TTC549 (cell line): ENCODE measurements around the gene PAX2.

Experiments used
- FAIRE-seq: peaks from 2 replicates; lab custom pipeline; 2012; peaks lifted over from hg19 to GRCh38; lab: Jason Lieb, UNC

PAX2 gene

DNA sequence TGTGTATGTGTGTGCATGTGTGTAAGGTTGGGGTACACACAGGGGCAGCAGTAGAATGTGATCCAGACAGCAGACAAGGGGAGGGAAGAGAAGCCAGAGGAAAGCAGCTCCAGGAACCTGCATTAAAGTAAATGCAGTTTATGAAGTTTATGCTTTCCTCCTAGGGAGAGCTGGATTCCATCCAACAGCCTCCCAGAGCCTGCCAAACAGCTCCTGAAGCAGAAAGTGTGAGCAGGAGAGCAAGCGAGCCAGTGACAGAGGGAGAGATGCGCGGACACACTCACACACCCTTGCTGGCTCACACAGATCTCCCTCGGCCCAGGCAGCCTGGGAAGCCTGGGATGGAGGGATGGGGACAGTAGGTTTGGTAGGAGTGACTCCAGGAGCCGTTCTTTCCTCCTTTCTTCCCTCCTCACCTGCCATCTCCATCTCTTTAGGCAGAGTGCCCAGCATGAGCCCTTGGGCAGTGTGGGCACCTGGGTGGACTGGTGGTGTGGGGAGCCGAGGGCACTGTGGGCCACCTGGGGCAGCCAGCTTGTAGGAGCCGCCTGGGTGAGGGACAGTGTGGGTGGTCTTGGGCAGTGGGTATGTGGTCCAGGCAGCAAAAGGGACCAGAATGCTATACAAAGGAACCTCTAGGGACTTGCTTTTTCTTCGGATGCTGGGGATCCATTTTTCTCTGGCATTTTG lies 46.1 kb downstream of the PAX2 start:
- FAIRE-seq: no peak

DNA sequence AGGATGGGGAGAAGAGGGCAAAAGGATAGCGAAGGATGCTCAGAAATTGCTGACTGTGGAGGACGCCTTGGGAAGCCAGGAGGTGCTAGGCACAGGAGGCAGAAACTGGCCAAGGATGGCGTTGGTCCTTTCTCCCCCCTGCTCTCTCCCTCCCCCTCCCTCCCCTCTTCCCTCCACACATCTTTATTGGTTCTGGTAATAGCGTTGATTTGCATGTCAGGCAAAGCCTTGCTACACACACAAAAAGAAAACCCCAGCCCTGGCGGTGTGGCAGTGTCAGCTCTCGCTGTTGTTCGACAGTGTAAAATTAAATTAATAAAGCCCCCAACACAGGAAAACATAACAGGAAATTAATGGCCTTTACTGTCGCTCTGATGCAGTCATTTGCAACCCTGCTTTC lies 47.2 kb downstream of the PAX2 start:
- no peak for FAIRE-seq

DNA sequence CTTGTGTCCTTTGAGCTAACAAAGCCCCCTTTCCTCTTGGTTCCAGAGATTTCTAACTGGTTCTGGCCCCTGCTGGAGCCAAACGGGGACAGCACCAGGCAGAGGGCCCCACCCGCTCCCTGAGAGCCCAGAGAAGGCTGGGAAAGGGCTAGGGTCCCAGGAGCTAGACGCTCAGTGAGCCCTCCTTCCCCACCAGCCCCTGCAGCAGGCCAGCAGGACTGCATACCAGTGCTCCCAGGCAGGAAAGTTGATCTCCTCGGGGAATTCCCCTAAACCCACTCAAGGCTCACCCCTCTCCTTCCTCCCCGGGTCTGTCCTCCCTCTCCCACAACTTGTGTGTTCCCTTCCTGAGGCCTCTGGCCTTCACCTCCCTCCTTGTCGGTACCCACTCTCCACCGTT lies 47.7 kb downstream of the PAX2 start:
- FAIRE-seq: no peak

DNA sequence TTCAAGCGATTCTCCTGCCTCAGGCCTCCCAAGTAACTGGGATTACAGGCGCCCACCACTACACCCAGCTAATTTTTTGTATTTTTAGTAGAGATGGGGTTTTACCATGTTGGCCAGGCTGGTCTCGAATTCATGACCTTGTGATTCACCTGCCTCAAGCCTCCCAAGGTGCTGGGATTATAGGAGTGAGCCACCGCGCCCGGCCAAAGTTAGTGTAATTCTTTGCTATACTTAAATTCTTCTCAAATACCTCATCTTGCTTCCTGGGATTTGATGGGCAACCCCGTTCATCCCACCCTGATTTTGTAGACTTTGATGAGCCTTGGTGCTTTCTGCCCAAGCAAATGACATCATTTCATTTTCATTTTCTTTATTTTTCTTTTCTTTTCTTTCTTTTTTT lies 54.5 kb downstream of the PAX2 start:
- no peak for FAIRE-seq

DNA sequence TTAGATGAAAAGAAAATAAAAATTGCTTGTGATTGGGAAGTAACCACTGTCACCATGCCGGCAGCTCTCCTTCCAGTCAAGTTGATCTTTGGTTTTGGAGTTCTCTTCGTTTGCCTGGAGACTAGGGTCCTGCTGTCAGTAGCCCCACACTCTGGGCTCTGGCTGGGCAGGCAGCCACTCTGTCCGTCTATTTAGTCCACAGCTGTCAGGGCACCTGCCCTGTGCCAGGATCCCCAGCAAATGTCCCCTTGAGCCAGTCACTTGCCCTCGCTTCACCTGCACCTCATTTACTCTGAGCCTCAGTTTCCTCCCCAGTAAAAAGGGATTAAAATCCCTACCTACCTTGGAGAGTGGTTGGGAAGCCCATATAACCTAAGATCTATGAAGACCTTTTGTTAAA lies 55.5 kb downstream of the PAX2 start:
- no peak for FAIRE-seq

DNA sequence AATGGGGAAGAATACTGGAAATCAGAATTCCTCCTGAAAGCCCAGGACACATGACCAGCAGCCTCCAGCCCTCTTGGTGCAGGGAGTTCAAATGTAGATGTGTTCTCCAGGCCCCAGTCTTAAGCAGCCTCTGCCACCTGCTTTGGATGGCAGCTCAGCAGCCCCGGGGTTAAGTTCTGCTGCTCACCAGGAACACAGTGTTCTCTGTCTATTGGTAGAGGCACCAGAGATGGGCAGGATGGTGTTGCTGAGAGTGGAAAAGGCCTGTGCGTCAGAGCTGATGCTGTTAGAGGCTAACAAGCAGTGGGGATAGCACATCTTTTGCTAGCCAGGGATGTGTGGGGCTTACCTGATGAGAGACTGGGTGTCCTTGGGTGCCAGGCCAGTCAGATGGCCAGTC lies 56.8 kb downstream of the PAX2 start:
- no peak for FAIRE-seq

DNA sequence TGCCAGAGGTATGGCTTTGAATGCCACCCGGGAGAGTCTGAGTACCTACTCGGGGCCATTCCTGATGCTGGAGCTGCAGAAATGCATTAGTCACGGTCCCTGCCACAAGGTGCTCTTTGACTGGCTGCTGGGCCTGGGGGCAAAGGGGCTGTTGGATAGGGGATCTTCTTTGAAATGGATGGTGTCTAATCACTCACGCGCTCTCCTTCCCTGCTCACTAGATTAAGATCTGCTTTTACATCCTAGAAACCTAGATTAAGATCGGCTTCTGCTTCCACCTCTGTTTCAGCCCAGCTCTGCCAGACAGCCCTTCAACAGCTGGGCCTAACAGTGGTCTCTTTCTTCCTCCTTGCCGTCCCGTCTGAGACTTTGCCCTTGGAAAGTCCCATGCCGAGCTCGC lies 57.2 kb downstream of the PAX2 start:
- no peak for FAIRE-seq

DNA sequence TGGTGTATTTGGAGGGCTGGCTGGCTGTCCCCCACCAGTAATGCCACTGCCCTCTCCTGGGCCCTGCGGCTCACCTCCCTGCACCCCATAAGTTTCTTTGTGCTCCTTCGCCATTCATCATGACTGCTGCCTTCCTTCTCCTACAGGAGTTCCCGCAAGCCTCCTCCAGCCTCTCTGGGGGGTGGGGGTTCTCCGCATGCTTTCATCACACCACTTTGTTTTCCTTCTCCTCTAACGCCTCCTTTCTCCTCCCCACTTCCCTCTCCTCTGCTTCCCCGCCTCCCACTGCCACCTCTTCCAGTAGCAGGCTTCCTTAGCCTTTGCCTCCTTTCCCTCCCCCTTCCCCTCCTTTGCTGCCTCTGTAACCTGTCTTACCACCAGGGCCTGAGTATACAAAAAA lies 58.1 kb downstream of the PAX2 start:
- no peak for FAIRE-seq

DNA sequence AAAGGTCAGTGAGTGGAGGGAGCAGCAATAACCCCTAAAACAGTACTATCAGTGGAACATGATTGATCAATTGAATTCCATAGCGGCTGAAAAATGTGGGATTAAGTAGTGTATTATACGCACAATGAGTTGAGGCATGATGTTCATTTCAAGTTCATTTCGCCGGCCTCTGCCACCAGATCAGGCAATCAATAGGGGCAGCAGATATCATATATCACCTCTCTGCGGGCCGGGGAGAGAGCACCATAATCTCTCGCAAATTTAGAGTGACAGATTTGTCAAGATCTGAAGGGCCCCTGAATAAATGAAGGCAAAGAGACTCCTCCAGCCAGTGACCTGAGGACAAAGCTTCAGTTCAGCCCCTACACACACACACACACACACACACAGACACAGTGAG lies 58.5 kb downstream of the PAX2 start:
- FAIRE-seq: no peak

DNA sequence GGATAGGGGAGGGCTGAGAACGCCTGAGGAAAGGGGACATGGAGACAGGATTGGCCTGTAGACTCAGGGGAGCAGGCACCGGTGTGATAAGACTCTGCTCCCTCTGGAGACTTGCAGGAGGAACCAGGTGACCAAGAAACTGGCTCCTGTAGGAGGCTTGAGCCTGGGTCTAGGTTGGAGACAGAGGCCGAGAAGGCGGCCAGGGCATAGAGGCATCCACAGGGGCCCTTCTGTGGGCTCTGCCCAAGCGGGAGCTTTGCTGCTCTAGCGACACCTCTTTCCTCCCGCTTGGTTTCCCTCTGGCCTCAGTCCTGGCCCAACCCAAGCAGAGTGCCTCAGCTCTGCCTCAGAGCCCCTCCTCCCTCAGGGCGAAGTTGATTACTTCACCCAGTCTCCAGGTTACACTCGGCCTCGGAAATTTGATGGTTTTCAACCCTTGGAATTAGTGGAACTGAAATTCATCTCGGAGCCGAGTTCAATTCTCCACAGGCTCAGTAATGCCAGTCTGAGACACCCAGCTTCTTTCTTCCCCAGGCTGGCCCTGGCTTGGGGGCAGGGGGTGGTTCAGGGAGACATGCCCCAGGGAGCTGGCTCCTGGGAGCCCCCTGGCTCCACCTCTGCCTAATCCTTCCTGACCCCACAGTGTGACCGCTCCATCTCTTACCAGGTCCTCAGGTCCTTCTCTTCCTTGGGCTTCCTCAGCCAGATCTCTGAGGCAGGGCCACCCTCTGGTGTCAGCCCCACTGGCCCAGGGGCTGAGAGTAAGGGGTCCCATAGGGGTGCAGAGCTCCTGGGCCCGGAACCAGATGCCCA lies 60.4 kb downstream of the PAX2 start:
- no peak for FAIRE-seq

DNA sequence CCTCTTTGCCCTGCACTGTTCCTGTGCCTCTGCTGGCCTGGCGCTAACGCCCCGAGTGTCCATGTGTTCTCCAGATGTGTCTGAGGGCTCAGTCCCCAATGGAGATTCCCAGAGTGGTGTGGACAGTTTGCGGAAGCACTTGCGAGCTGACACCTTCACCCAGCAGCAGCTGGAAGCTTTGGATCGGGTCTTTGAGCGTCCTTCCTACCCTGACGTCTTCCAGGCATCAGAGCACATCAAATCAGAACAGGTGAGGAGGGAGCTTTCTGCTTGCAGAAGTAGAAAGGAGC lies 60.9 kb downstream of the PAX2 start:
- no peak for FAIRE-seq

DNA sequence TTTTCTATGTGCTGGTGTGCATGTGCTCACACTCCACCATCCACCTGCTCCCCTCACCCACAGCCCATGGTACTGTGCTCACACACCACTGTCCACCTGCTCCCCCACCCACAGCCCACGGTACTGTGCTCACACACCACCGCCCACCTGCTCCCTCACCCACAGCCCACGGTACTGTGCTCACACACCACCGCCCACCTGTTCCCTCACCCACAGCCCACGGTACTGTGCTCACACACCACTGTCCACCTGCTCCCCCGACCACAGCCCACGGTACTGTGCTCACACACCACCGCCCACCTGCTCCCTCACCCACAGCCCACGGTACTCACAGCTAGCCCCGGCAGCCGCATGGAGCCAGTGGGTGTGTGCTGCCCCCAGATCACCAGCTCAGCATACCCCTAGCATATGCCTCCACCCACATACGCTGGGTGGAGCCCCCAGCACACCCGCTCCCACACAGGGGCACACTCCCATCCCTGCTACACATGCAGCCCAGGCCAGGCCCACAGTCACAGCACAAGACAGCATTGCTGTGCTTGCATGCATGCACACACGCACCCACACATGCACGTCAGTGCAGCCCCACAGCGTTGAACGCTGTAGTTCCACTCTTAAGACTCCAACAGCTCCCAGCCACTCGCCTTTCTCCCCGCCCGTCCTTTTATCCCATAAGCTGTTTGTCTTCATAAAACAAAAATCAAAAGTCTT lies 62.0 kb downstream of the PAX2 start:
- no peak for FAIRE-seq

DNA sequence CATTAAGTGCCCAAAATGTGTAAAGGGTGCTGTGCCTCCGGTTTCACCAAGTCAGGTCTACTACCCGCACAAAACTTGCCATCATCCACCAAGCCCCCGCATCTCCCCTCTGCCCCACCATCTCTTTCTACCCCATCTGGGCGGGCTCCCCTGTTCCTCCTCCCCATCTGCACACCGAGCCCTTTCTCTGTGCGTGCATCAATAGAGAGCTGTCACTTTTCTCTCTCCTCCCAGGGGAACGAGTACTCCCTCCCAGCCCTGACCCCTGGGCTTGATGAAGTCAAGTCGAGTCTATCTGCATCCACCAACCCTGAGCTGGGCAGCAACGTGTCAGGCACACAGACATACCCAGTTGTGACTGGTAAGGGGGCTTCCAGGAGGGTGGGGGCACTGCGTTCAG lies 63.5 kb downstream of the PAX2 start:
- FAIRE-seq: no peak

DNA sequence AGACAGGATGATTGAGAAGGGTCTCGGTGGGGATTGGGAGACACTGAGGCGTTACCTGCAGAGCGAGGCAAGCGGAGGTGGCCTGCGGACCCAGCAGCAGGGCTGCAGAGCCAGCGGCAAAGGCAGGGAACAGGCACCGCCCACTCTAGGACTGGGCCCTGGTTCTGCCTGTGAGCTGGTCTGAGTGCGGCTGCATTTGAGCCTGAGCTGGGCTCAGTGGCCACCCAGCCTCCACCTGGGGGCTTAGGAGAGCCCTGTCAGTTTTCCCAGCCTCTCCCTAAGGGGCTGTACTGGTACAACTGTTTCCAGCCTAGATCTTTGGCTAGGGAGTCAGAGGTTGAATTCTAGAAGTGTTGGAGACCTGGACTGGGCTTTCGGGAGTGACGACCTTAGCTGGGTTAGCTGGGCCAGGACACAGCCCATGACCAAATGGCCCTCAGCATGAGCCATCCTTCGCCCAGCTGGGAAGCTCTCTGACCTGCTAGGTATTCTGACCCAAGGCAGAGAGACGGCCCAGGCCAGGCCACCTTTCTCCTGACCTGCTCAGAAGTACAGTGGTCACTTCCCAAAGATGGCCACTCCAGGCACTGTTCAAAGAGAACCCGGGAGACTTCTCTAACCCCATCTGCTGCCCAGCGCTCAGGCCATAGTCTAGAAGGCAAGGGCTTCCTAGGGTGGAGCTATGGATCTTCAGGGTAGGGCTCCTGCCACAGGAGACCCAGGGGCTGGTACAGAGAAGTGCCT lies 64.9 kb downstream of the PAX2 start:
- FAIRE-seq: no peak

DNA sequence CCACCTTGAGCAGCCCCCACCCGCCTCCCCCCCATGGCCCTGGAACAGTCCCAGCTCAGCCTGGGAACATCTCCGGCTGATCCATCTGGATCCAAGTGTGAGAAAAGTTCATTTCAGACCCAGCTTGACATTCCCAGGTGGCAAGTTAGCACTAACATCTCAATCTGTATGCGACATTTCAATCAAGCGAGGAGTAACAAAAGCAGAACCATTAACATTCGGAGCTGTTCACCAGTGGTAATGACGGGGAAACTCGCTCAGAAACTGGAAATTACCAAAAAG lies 65.4 kb downstream of the PAX2 start:
- no peak for FAIRE-seq

DNA sequence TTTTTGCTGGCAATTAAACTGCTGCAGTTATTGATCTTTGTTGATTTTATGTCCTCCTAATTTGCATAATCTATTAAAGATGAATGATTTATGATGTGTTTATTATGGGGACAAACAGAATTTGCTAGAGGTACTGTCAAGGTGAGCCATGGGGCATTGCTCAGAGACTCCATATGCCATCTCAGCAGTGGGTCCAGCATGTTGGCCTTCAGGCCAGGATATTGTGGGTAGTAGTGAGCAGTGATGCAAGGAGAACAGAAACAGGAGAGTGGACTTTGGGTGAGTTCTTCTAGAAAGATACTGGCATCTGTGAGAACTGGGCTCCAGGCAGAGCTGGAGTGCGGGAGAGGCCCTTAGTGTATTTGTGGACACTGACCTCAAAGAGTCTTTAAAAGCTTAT lies 65.9 kb downstream of the PAX2 start:
- FAIRE-seq: no peak

DNA sequence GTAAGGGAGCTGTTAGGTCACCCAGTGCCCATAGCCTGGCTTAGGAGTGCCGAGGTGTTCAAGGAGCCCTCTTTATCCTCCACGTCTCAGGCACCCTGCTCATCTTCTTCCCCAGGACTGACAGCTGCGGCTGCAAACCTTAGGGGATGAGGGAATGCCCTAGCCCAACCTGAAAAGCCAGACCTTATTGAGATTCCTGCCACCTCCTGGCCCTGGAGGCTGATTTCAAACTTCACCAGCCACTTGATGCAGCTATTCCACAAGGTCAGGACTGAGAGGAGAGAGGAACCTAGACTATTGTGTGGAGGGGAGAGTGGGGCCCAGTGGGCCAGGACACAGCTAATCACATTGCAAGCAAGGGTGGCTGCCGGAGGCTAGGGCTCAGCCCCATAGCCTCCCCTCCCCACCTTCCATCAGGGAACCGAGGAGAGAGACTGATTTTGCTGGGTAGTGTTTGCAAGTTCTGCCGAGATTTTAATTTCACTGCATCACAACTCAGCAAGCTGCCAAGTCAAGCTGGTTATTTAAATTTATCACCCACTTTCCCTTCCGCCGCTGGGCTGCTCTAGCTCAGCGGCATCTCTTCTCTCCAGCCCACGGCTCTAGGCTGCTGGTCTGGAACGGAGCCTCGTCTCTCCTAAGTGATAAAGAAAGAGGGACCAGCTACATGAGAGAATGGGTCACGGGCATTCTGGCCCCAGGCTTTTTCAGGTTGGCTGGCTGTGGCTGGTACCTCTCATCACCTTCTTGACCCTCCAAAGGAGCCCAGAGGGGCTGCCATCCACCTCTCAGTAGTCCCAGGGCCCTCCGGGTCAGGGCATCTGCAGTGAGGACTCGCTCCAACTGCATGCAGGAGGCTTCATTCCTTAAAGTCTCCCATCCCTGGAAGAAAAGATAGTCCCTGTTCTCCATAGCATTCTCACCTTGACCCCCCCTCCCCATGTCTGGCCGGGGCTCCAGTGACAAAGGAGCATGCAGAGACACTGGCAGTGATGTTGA lies 66.7 kb downstream of the PAX2 start:
- no peak for FAIRE-seq

DNA sequence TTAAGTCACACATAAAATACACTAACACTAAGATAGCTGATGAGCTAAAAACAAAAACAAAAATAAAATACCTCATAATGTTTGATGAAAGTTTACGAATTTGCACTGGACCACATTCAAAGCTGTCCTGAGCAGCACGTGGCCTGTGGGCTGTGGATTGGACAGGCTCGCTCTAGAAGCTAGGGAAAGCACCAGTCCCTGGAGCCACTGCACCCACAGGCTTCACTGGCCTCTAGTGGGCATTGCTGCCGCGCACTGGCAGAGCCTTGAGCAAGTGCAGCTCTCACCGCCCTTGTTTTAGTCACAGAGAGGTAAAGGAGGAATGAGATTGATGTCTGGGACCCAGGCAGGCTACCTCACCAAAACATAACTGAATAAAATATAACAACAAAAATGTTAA lies 67.6 kb downstream of the PAX2 start:
- FAIRE-seq: no peak

DNA sequence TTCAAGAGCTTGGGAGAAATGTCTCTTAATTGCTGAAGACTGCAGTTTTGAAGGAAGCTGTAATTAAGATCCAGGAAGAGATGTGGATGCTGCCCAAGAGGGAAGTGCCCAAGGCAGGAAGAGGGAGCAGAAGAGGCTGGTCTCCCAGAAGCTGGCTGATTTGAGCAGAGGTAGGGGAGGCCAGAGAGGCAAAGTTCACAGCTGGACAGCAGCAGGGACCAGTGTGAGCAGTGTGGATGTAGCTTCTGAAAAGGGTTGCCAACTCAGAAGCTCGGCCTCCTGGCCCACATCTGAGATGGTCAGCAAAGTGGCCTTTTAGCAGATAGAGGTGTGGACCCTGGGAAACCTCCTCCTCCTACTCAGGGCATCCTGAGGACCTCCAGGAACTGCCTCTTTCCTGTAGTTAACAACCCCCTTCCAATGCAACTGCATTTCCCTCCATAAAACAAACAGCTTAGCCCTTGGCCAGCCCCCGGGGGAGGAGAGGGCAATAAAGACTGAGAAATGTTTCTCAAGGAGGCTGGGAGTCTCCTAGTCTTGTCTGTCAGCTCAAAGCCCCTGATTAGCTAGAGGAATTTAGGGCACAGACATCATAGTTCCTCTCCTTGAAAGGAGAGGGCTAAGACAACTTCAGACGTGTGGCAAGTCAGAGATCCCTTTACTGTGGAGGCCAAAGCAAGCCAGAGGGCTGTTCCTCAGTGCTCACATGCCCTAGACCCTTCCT lies 69.5 kb downstream of the PAX2 start:
- no peak for FAIRE-seq

DNA sequence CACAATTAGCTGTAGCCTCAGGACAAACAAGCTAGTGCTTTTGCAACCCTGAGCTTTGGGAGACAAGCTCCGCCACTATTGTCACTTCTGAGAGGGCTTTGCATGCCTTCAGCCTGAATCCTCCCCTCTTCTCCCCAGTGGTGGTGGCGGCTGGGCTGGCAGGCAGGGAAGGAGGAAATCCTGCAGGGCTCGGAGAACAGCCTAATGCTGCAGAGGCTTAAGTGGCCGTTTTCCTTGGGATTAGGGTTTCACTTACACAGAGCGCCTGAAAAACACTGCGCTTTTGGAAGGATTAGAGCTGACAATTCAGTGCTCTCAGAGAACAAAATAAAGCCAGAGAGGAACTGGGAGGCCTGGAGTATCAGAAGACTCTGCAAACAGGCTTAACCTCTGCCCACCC lies 71.3 kb downstream of the PAX2 start:
- FAIRE-seq: no peak

DNA sequence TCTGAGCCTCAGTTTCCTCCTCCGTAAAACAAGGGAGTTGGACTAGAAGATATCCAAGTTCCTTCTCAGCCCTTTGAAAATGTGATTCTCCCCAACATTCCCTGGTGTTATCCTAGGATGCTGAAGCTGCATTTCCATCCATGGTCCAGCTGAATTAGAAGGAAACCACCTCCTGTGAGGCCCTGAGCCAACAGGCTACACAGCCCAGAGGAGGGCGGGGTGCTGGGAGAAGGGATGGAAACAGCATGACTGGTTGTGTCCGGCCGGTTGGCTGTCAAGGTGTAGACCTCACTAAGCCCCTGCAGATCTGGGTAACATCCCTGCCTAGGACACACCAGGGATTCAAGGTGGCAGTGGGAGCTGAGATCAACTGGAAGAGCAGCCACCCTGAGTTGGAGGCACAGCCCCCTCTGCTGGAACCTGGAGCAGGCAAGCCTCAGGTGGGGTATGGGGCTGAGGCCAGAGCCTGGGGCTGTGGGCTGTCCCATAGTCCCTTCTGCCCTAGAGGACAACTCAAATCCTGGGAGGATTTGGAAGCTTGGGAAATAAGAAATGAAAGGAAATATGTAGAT lies 72.0 kb downstream of the PAX2 start:
- FAIRE-seq: no peak
